H1 (cell line): ENCODE results near the gene SEL1L3.

Experiments
- JUN ChIP-seq: IDR thresholded peaks from 2 replicates; pipeline ENCODE4 v1.6.1; 2011; ENCODE audit warnings: low read depth, mild to moderate bottlenecking, improper control_type of control experiment, low read length
- PHF8 ChIP-seq: fragments of 200-600 bp; sonication (generic); conservative IDR thresholded peaks from 2 replicates; pipeline ENCODE4 v1.7.1; 2012; ENCODE audit warnings: low read depth, mild to moderate bottlenecking, inconsistent platforms, low read length, moderate library complexity
- POLR2A ChIP-seq, 2 experiments: IDR thresholded peaks; 1 replicate in 1 of 2; 2 replicates in 1 of 2; pipeline ENCODE4 v1.6.1; 2011; ENCODE audit warnings: low read depth in 2 of 2, low read length in 2 of 2, mild to moderate bottlenecking in 2 of 2; ENCODE audit errors: control extremely low read depth in 1 of 2
- POLR2AphosphoS5 ChIP-seq: IDR thresholded peaks from 2 replicates; pipeline ENCODE4 v1.6.1; 2011; ENCODE audit warnings: low read depth, low read length
- RAD21 ChIP-seq, 2 experiments: IDR thresholded peaks in 1 of 2; conservative IDR thresholded peaks in 1 of 2; 2 replicates each; pipeline ENCODE4 v1.6.1; 2011; ENCODE audit warnings: low read depth in 2 of 2, low read length in 2 of 2, improper control_type of control experiment in 1 of 2, inconsistent platforms in 1 of 2, mild to moderate bottlenecking in 1 of 2, moderate library complexity in 1 of 2
- ZNF274 ChIP-seq: IDR thresholded peaks from 2 replicates; pipeline ENCODE4 v1.7.0; 2012; ENCODE audit warnings: low read length, borderline replicate concordance; ENCODE audit errors: extremely low read depth

DNA sequence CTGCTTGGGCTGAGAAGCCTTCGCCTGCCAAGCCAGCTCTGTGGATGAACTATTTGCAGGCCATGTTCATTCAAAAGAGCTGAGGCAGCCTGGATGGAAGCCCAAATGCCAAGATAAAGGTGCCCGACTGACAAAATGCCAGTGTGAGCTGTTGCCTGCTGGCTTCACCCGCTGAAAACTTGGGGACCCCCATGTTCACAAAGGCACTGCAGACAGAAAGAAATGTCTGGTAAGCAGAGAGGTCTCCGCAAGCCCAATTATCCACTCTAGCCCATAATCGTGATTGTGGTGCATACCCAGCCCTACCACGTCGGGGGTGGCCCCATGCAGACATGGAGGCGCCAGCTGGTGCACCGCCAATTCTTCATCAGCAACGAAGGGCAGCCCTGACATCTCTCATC lies 38.2 kb upstream of the SEL1L3 start:
- TF ChIP-seq POLR2AphosphoS5 (no peak), POLR2A (IDR thresholded peaks at IDR 0.05; ENCODE audit: control extremely low read depth in 1 of 2, low read depth in 2 of 2, low read length in 2 of 2) (no peak), PHF8 (no peak), JUN (no peak), RAD21 (IDR thresholded peaks at IDR 0.05 in 1 of 2, conservative IDR thresholded peaks at IDR 0.05 in 1 of 2; ENCODE audit: low read depth in 2 of 2, low read length in 2 of 2) (no peak), ZNF274 (no peak)
